ENCODE data around the gene RALGPS1. TPM values are rescaled to one million over a fixed set of nuclear protein-coding genes. Genes with fewer than 3 reads are reported as not detected.
"Not testable (repeated sequence)": the region's sequence is repeated elsewhere in the genome, so short reads cannot be mapped to it uniquely, and the experiment has no call there.

Gene RALGPS1
- polyA plus RNA-seq, 1 experiment = 1.7 TPM

GRCh38 chr9:127012250-127012649 is 97.7 kb downstream of the RALGPS1 start:
- ChIA-PET POLR2A (no interaction called here), CTCF (interaction anchor here (0.6 kb wide), 1 partner anchor 20 kb away, joined by 3 read pairs; no protein-coding TSS in a partner anchor)
- TF ChIP-seq, protein P1, sequence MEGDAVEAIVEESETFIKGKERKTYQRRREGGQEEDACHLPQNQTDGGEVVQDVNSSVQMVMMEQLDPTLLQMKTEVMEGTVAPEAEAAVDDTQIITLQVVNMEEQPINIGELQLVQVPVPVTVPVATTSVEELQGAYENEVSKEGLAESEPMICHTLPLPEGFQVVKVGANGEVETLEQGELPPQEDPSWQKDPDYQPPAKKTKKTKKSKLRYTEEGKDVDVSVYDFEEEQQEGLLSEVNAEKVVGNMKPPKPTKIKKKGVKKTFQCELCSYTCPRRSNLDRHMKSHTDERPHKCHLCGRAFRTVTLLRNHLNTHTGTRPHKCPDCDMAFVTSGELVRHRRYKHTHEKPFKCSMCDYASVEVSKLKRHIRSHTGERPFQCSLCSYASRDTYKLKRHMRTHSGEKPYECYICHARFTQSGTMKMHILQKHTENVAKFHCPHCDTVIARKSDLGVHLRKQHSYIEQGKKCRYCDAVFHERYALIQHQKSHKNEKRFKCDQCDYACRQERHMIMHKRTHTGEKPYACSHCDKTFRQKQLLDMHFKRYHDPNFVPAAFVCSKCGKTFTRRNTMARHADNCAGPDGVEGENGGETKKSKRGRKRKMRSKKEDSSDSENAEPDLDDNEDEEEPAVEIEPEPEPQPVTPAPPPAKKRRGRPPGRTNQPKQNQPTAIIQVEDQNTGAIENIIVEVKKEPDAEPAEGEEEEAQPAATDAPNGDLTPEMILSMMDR (IDR thresholded peaks at IDR 0.05; ENCODE audit: insufficient read depth, low read depth, low read length) = no peak
- no peak overlapping the region for H3K4me3 ChIP-seq (ENCODE audit: low read depth, low read length)
- no peak for DNase-seq (ENCODE audit: low read depth)
- H3K27me3 ChIP-seq (ENCODE audit: control insufficient read depth, insufficient read depth, low read length) = peaks cover 9% of the 10 kb centered on the region
- H3K36me3 ChIP-seq (ENCODE audit: control insufficient read depth, insufficient read depth, low read length) = no peaks in the 10 kb centered on the region

DNA sequence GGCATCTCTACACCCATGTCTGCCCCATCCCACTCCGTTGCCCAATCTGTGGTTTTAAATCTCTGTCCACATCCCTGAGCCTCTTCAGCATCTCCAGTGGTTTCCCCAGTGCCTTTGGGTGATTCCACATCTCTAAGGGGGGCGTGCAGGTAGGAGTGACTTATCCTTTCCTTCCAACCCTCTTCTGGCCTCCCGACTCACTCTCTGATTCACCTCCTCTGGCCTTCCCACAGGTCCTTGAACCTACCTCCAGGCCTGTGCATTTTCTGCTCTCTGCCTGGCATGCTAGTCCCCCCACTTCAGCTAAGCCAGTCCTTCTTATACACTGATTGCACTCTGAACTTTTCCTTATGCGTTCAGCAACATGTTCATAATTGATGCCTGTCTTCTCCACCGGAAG is 99.0 kb downstream of the RALGPS1 start:
- peaks cover 4% of the 10 kb centered on the region for H3K27me3 ChIP-seq (ENCODE audit: control insufficient read depth, insufficient read depth, low read length)
- H3K36me3 ChIP-seq (ENCODE audit: control insufficient read depth, insufficient read depth, low read length) = no peaks in the 10 kb centered on the region
- DNase-seq (ENCODE audit: low read depth) = no peak
- ChIA-PET CTCF (no interaction called here), POLR2A (no interaction called here)
- TF ChIP-seq, protein P1 (IDR thresholded peaks at IDR 0.05; ENCODE audit: insufficient read depth, low read depth, low read length) = no peak
- H3K4me3 ChIP-seq (ENCODE audit: low read depth, low read length) = no peak overlapping the region

- DNase-seq (ENCODE audit: low read depth) = no peak
- Histone ChIP-seq H3K27me3 (ENCODE audit: control insufficient read depth, insufficient read depth, low read length) (peaks cover 4% of the 10 kb centered on the region), H3K36me3 (ENCODE audit: control insufficient read depth, insufficient read depth, low read length) (no peaks in the 10 kb centered on the region), H3K4me3 (ENCODE audit: low read depth, low read length) (no peak overlapping the region)
- TF ChIP-seq, protein P1 (IDR thresholded peaks at IDR 0.05; ENCODE audit: insufficient read depth, low read depth, low read length) = no peak
- ChIA-PET POLR2A (interaction anchor here (0.6 to 0.9 kb wide), 2 partner anchors 46 to 117 kb away, joined by 3 to 6 read pairs; no protein-coding TSS in a partner anchor), CTCF (no interaction called here)
Observed at GRCh38 chr9:127014216-127014909, 99.8 kb downstream of the RALGPS1 start.

- DNase-seq (ENCODE audit: low read depth) = no peak
- Histone ChIP-seq H3K4me3 (ENCODE audit: low read depth, low read length) (no peak overlapping the region), H3K27me3 (ENCODE audit: control insufficient read depth, insufficient read depth, low read length) (peaks cover 4% of the 10 kb centered on the region), H3K36me3 (ENCODE audit: control insufficient read depth, insufficient read depth, low read length) (no peaks in the 10 kb centered on the region)
- ChIA-PET CTCF (no interaction called here), POLR2A (interaction anchor here (0.9 kb wide), 1 partner anchor 117 kb away, joined by 6 read pairs; no protein-coding TSS in a partner anchor)
- TF ChIP-seq, protein P1 (IDR thresholded peaks at IDR 0.05; ENCODE audit: insufficient read depth, low read depth, low read length) = no peak
Observed at GRCh38 chr9:127014910-127015540, 100.4 kb downstream of the RALGPS1 start.

GRCh38 chr9:127015921-127016512 is 101.4 kb downstream of the RALGPS1 start:
- POLR2A ChIA-PET = no interaction called here
- DNase-seq (ENCODE audit: low read depth) = no peak
- no peak overlapping the region for H3K4me3 ChIP-seq (ENCODE audit: low read depth, low read length)
- H3K27me3 ChIP-seq (ENCODE audit: control insufficient read depth, insufficient read depth, low read length) = peaks cover 4% of the 10 kb centered on the region
- CTCF ChIA-PET = no interaction called here
- no peaks in the 10 kb centered on the region for H3K36me3 ChIP-seq (ENCODE audit: control insufficient read depth, insufficient read depth, low read length)
- TF ChIP-seq, protein P1 (IDR thresholded peaks at IDR 0.05; ENCODE audit: insufficient read depth, low read depth, low read length) = no peak

- DNase-seq (ENCODE audit: low read depth); H3K27me3 ChIP-seq (ENCODE audit: control insufficient read depth, insufficient read depth, low read length); H3K36me3 ChIP-seq (ENCODE audit: control insufficient read depth, insufficient read depth, low read length); H3K4me3 ChIP-seq (ENCODE audit: low read depth, low read length); POLR2A ChIA-PET: not testable (repeated sequence)
- CTCF ChIA-PET = interaction anchor here (0.6 to 1.0 kb wide), 2 partner anchors 11 to 99 kb away, joined by 3 read pairs; no protein-coding TSS in a partner anchor
Observed at GRCh38 chr9:127017979-127018378, 103.4 kb downstream of the RALGPS1 start.

Measured in BJ (cell line).